ENCODE measurements around the gene TFRC. TPM values are rescaled to one million over a fixed set of nuclear protein-coding genes. Genes with fewer than 3 reads are reported as not detected.

Gene TFRC
- total RNA-seq, 1 experiment from 2014 or later = 261 TPM

- no peak overlapping the region for H3K9ac ChIP-seq (ENCODE audit: low read length)
- BruUV-seq (replicated peaks) = no TSS peak
- H3K4me3 ChIP-seq (replicated peaks in 1 of 2; ENCODE audit: low read depth in 1 of 2, low read length in 2 of 2) = no peak overlapping the region
- H3K27me3 ChIP-seq (ENCODE audit: insufficient read depth, low read length) = no peaks in the 10 kb centered on the region
- H3K36me3 ChIP-seq (ENCODE audit: control insufficient read depth in 1 of 2, insufficient read depth in 2 of 2, low read length in 2 of 2) = peaks cover 50 to 66% of the 10 kb centered on the region in 2 experiments; a peak in 3 of 4 replicates
- POLR2A ChIA-PET = no interaction called here
- no peaks in the 10 kb centered on the region for H3K9me3 ChIP-seq (ENCODE audit: control insufficient read depth in 1 of 2, insufficient read depth in 1 of 2, low read depth in 1 of 2, low read length in 2 of 2)
- H3K4me1 ChIP-seq (ENCODE audit: control insufficient read depth in 1 of 2, insufficient read depth in 2 of 2, low read length in 2 of 2) = no peaks in the 10 kb centered on the region
- RAD21 ChIA-PET (ENCODE audit: low non-redundant PET in 1 of 2, low total read pairs in 2 of 2, uncharacterized antibody in 2 of 2, unreplicated experiment in 2 of 2) = interaction anchor here (0.6 to 0.7 kb wide), 2 partner anchors 16 to 475 kb away, joined by 3 to 4 read pairs; no protein-coding TSS in a partner anchor
- H3K79me2 ChIP-seq (ENCODE audit: insufficient read depth, low read length) = peaks cover 92% of the 10 kb centered on the region
- no peak overlapping the region for H2AFZ ChIP-seq (ENCODE audit: low read depth, low read length, poor library complexity, severe bottlenecking)
- no peak overlapping the region for H3K4me2 ChIP-seq (ENCODE audit: low read length)
- CTCF ChIA-PET = interaction anchor here (0.6 to 2.3 kb wide), 14 partner anchors 12 to 449 kb away, joined by 3 to 17 read pairs (median 4); no protein-coding TSS in a partner anchor
- intact Hi-C loops (cut with micrococcal nuclease) = loop anchor here (1.0 to 2.0 kb wide), 2 partner anchors 123 to 445 kb away; no protein-coding TSS in a partner anchor
- peak; percentile 35 for DNase-seq (ENCODE audit: low read depth, low spot score)
- ATAC-seq = peak; percentile 96
- H3K9me2 ChIP-seq (ENCODE audit: insufficient read depth) = no peaks in the 10 kb centered on the region
- H4K20me1 ChIP-seq (ENCODE audit: insufficient read depth) = peaks cover 30% of the 10 kb centered on the region
- no peak overlapping the region for H3K27ac ChIP-seq (ENCODE audit: low read depth, low read length)
- peak; percentile 82 for TF ChIP-seq RAD21 (IDR thresholded peaks at IDR 0.05; ENCODE audit: low read depth)
- no peak for TF ChIP-seq REST (IDR thresholded peaks at IDR 0.05; ENCODE audit: low read depth)
- TF ChIP-seq TCF7L2 (IDR thresholded peaks at IDR 0.05; ENCODE audit: borderline replicate concordance, extremely low read depth, insufficient read depth, insufficient read length) = peak; percentile 15
- no peak for TF ChIP-seq CBX3 (IDR thresholded peaks at IDR 0.05; ENCODE audit: low read depth)
- no peak for TF ChIP-seq SP1 (IDR thresholded peaks at IDR 0.05; ENCODE audit: low read depth)
- no peak for TF ChIP-seq EZH2 (IDR thresholded peaks at IDR 0.05)
- no peak for TF ChIP-seq ZNF274 (IDR thresholded peaks at IDR 0.05; ENCODE audit: low read depth, low read length)
- no peak for TF ChIP-seq YY1 (IDR thresholded peaks at IDR 0.05; ENCODE audit: extremely low read depth, insufficient replicate concordance, low read depth, low read length)
- TF ChIP-seq EGR1 (IDR thresholded peaks at IDR 0.05; ENCODE audit: low read depth) = no peak
- TF ChIP-seq ZBTB33 (IDR thresholded peaks at IDR 0.05; ENCODE audit: extremely low read depth, insufficient replicate concordance, low read length) = no peak
- TF ChIP-seq SRF (IDR thresholded peaks at IDR 0.05; ENCODE audit: low read depth) = no peak
- TF ChIP-seq SIN3A (IDR thresholded peaks at IDR 0.05; ENCODE audit: low read depth) = no peak
- no peak for TF ChIP-seq EZH2phosphoT487 (IDR thresholded peaks at IDR 0.05; ENCODE audit: borderline replicate concordance)
- no peak for TF ChIP-seq MAX (IDR thresholded peaks at IDR 0.05)
- TF ChIP-seq FOSL1 (IDR thresholded peaks at IDR 0.05; ENCODE audit: low read depth) = no peak
- no peak for TF ChIP-seq POLR2AphosphoS5 (IDR thresholded peaks at IDR 0.05; ENCODE audit: low read depth, low read length)
- no peak for TF ChIP-seq ZFX (IDR thresholded peaks at IDR 0.05)
- no peak for TF ChIP-seq POLR2A (IDR thresholded peaks at IDR 0.05; ENCODE audit: borderline replicate concordance, extremely low read depth, insufficient read depth, insufficient read length)
- peak; percentile 56 to 80 (median 76); a peak in 5 of 6 replicates for TF ChIP-seq CTCF (IDR thresholded peaks at IDR 0.05 in 2 of 3, conservative IDR thresholded peaks at IDR 0.05 in 1 of 3; ENCODE audit: borderline replicate concordance in 1 of 3, insufficient read depth in 1 of 3, low read depth in 2 of 3, low read length in 2 of 3)
- TF ChIP-seq ELF1 (IDR thresholded peaks at IDR 0.05; ENCODE audit: borderline replicate concordance, low read depth) = no peak
These were observed 8.6 kb downstream of the TFRC start for GRCh38 chr3:196073255-196073753.
